NCI-H446 (cell line): ENCODE measurements around the gene P2RX1.
"Not testable (repeated sequence)": the region's sequence is repeated elsewhere in the genome, so short reads cannot be mapped to it uniquely, and the experiment has no call there.

Experiments used
- DNase-seq, 2 experiments: peaks; one replicate each; lab custom pipeline; 2025; lab: John Stamatoyannopoulos, UW

The P2RX1 gene

DNA sequence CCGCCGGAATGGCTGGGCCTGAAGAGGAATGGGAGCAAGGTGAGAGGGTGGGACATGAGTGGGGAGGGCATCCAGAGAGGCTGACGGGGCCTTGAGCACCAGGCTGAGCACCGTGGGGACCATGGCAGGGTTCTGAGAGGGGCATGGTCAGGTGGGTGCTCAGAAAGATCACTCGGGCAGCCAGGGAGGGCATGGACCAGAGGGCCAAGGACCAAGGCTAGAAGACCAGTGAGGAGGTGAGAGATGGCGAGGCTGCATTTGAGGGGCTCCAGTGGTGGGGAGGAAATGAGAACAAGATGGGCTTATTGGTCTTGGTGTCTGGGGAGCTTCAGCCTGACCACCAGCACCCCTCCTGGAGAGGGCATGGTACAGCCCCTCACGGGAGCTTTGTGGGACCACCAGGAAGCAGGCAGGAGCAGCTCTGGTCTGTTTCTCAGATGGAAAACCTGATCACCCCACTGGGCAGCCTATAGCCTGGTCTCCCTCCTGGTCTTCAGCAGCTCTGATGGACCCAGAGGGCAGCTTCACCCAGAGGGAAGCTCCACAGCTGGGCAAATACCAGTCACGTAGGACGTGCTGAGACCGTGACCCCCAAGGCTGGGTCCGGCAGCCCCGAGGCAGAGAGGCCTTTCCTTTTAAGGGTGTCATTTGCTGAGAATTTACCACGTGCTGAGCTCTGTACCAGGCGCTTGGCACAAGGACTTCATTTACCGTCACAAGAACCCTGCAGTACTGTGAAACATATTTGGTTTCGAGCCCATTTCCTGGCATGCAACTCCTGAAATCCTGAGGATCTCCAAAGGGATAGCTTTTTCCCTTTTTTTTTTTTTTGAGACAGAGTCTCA lies 58.8 kb downstream of the P2RX1 start:
- DNase-seq: no peak

GRCh38 chr17:3854204-3854603 lies 62.1 kb downstream of the P2RX1 start:
- not testable (repeated sequence) for DNase-seq

GRCh38 chr17:3852561-3852960 lies 63.7 kb downstream of the P2RX1 start:
- no peak for DNase-seq

- no peak for DNase-seq
Observed at GRCh38 chr17:3851461-3852100, 64.7 kb downstream of the P2RX1 start.

- no peak for DNase-seq
Observed at GRCh38 chr17:3848229-3848835, 67.9 kb downstream of the P2RX1 start.

DNA sequence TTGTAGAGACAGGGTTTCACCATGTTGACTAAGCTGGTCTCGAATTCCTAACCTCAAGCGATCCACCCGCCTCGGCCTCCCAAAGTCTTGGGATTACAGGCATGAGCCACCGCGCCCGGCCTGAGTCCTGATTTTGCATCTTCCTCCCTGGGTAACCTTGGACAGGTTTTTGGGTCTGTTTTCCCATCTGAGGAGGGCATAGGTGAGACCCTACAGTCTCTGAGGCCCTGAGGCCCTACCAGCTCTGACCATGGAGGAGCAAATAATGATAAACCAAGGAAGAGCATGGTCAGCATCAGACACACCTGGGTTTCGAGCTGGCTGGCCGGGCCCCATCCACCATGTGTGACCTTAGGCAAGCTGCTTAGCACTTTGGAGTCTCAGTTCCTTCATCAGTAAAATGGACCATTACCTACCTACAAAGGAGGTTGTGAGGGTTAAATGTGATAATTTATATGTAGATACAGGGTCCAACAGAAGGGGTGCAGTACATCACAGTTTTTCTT lies 69.0 kb downstream of the P2RX1 start:
- DNase-seq: no peak
